SK-N-MC (cell line): ENCODE measurements around the gene DBP.

ENCODE experiments used
- EZH2 ChIP-seq: fragments of 200-600 bp; sonication (generic); IDR thresholded peaks from one replicate; pipeline ENCODE4 v1.6.1; 2017; ENCODE audit warnings: antibody characterized with exemption
- POLR2AphosphoS5 ChIP-seq: IDR thresholded peaks from 2 replicates; pipeline ENCODE4 v1.6.1; 2012; ENCODE audit warnings: mild to moderate bottlenecking, low read depth, low read length, borderline replicate concordance

DNA sequence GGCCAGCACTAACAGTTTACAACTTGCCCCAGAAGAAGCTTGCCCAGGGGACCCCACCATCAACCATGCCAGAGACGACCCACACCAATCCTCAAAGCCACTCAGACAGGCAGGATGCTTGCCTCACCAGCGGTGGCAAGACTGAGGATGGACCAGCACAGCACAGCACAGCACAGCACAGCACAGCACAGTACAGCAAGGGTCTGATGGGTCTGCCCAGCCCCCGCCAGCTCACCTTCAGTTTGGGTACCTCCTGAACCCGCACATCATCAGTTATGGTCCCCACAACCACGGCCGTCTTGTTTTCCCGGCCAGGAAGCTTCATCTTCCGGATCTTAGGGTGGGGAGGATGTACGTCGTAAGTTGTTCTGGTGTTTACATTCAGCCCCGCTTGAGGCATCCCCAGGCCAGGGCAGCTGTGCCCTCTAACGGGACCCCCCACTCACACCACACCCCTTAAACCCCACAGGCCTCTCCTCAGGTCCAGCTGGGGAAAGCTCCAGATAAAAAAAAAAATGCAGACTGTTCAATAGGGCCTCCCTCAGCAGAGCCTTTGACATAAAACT, 20.6 kb downstream of the DBP start:
- TF ChIP-seq EZH2 (no peak), POLR2AphosphoS5 (no peak)
